Lung (tissue), 12 donors: ENCODE measurements around the gene UBR4. TPM values are rescaled to one million over a fixed set of nuclear protein-coding genes. Genes with fewer than 3 reads are reported as not detected.
"Not testable (repeated sequence)": the region's sequence is repeated elsewhere in the genome, so short reads cannot be mapped to it uniquely, and the experiment has no call there.

Source experiments
- ATAC-seq: fragments of 200-7000 bp; cut with Tn5 transposase; one replicate; pipeline ENCODE4 v1.9.1; 2020; ENCODE audit warnings: moderate number of reproducible peaks; ENCODE audit not compliant: insufficient read depth, low FRiP score
- DNase-seq, 3 donors: peaks; one replicate each; pipeline ENCODE4 v3.0.0-alpha.2; 2013 to 2017
- H3K27ac ChIP-seq, 2 donors: one replicate each; pipeline ENCODE4 v1.5.1; 2013; ENCODE audit warnings: mild to moderate bottlenecking in 2 of 2, moderate library complexity in 2 of 2, control low read depth in 1 of 2, inconsistent platforms in 1 of 2, low read depth in 1 of 2, low read length in 1 of 2
- H3K27me3 ChIP-seq, 3 donors: one replicate each; pipeline ENCODE4 v1.5.1; 2013; ENCODE audit warnings: low read length in 2 of 3; ENCODE audit not compliant: control insufficient read depth in 3 of 3, insufficient read depth in 3 of 3
- H3K36me3 ChIP-seq, 4 donors: one replicate each; pipeline ENCODE4 v1.5.1; 2013; ENCODE audit warnings: low read length in 4 of 4, mild to moderate bottlenecking in 1 of 4, moderate library complexity in 1 of 4; ENCODE audit not compliant: control insufficient read depth in 4 of 4, insufficient read depth in 4 of 4
- H3K4me1 ChIP-seq, 5 donors: one replicate each; pipeline ENCODE4 v1.5.1; 2013; ENCODE audit warnings: low read length in 5 of 5, mild to moderate bottlenecking in 2 of 5, moderate library complexity in 1 of 5; ENCODE audit not compliant: control insufficient read depth in 5 of 5, insufficient read depth in 5 of 5
- H3K4me3 ChIP-seq: one replicate; pipeline ENCODE4 v1.5.1; 2013; ENCODE audit warnings: mild to moderate bottlenecking, control low read depth, moderate library complexity
- H3K9ac ChIP-seq, 2 donors: one replicate each; pipeline ENCODE4 v1.5.1; 2013; ENCODE audit warnings: low read length in 2 of 2, control low read depth in 1 of 2; ENCODE audit not compliant: insufficient read depth in 1 of 2
- H3K9me3 ChIP-seq, 4 donors: one replicate each; pipeline ENCODE4 v1.5.1; 2013; ENCODE audit warnings: low read length in 3 of 4, mild to moderate bottlenecking in 1 of 4, moderate library complexity in 1 of 4; ENCODE audit not compliant: control insufficient read depth in 4 of 4, insufficient read depth in 3 of 4
- CTCF ChIP-seq: IDR thresholded peaks from 2 replicates; pipeline ENCODE4 v1.5.1; 2012; ENCODE audit warnings: mild to moderate bottlenecking; ENCODE audit errors: control extremely low read depth, extremely low read depth
- WGBS, 2 donors: extraction: QIAGEN DNeasy Blood & Tissue Kit; methylation state at CpG; one replicate each; pipeline ENCODE4 v1.1.7; 2013; 5-methylcytosine and 5-hydroxymethylcytosine counted together
- polyA plus RNA-seq, 2 donors: library from polyadenylated mRNA; stranded (reverse); fragments of 200-250 nt; gene quantifications; one replicate each; pipeline ENCODE4 v1.2.1, GENCODE V29; 2013
- total RNA-seq, 2 donors: library from RNA; depleted of rRNA in 1 of 2; stranded (reverse); fragments of >200 nt in 1 of 2; gene quantifications; one replicate each; pipeline ENCODE4 v1.2.1, GENCODE V29; 2014 to 2021
- donor health status: control.
- donor health status: control.
- donor health status: Bipolar disorder and iron deficiency.
- donor health status: healthy.
- donor health status: DM: yes; HTN: yes; CAD: no.

UBR4 gene
- total and polyA plus RNA-seq, 4 donors: 90.8 to 128 (median 113) TPM

DNA sequence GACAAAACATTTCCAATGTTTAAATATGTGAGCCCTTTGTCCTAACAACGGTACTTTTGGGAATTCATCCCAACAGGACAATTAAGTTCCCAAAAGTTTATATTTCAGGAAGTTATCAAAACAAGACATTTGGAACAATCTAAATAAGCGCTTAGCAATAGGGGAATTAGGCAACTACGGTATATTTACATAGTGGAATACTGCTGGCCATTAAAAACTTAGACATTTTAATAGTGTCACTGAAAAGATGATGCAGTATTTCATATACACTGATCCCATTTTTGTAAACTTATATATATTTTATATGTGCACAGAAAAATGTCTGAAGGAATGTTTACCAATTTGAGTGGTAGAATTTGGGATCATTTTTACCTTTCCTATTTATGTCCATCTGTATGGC is 20.8 kb downstream of the UBR4 start:
- TF ChIP-seq CTCF: no peak
- 74 to 76% methylated on average over 3 of the region's 3 CpGs for WGBS, 2 donors
- Histone ChIP-seq H3K27me3 (no peaks in the 10 kb centered on the region), H3K4me3 (no peak overlapping the region), H3K9ac (no peak overlapping the region), H3K36me3 (peaks cover 39 to 61% (median 50%) of the 10 kb centered on the region in 4 donors), H3K4me1 (no peaks in the 10 kb centered on the region), H3K27ac (no peak overlapping the region), H3K9me3 (no peaks in the 10 kb centered on the region)
- DNase-seq (peak in 1 of 3 donors; percentile 9), ATAC-seq (no peak)

DNA sequence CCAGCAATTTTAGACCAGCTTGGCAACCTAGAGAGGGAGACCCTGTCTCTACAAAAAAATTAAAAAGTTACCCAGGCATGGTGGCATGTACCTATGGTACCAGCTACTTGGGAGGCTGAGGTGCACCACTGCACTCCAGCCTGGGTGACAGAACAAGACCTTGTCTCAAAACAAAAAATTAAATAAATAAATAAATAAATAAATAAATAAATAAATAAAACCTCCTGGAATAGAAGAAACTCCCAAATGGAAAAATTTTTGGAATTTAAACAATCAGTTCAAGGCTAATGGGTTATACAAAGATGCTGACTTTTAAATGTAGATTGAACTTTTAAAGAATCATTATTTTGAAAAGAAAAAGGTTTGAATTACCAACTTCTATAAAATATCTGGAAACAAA is 22.2 kb downstream of the UBR4 start:
- DNase-seq (no peak), ATAC-seq (no peak)
- Histone ChIP-seq H3K9me3 (no peaks in the 10 kb centered on the region), H3K36me3 (peaks cover 37 to 56% (median 45%) of the 10 kb centered on the region in 4 donors), H3K9ac (no peak overlapping the region), H3K4me1 (no peaks in the 10 kb centered on the region), H3K27me3 (no peaks in the 10 kb centered on the region), H3K4me3 (no peak overlapping the region), H3K27ac (no peak overlapping the region)
- TF ChIP-seq CTCF: no peak

- Histone ChIP-seq H3K27ac (no peak overlapping the region), H3K4me3 (no peak overlapping the region), H3K9me3 (no peaks in the 10 kb centered on the region), H3K4me1 (no peaks in the 10 kb centered on the region), H3K36me3 (peaks cover 36 to 49% (median 44%) of the 10 kb centered on the region in 4 donors), H3K27me3 (no peaks in the 10 kb centered on the region), H3K9ac (no peak overlapping the region)
- DNase-seq: no peak
- TF ChIP-seq CTCF: no peak
- ATAC-seq: no peak
- WGBS, 2 donors: 89 to 92% methylated on average over 2 of the region's 2 CpGs
These were observed 24.1 kb downstream of the UBR4 start for GRCh38 chr1:19186001-19186400.

DNA sequence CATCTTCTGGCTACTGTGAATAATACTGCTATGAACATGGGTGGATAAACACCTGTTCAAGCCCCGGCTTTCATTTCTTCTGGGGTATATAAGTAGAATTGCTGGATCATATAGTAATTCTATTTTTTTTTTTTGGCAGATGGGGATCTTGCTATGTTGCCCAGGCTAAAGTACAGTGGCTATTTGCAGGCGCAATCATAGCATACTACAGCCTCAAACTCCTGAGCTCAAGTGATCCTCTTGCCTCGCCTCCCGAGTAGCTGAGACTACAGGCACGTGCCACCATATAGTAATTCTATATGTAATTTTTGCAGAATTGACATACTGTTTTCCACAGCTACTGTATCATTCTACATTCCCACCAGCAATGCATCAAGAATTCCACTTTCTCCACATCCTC is 27.8 kb downstream of the UBR4 start:
- TF ChIP-seq CTCF: no peak
- Histone ChIP-seq H3K4me1 (no peaks in the 10 kb centered on the region), H3K4me3 (no peak overlapping the region), H3K9me3 (no peaks in the 10 kb centered on the region), H3K9ac (no peak overlapping the region), H3K27me3 (no peaks in the 10 kb centered on the region), H3K27ac (no peak overlapping the region), H3K36me3 (peaks cover 39 to 52% (median 46%) of the 10 kb centered on the region in 4 donors)
- ATAC-seq (no peak), DNase-seq (no peak)
- WGBS, 2 donors: 96 to 99% methylated on average over 5 of the region's 5 CpGs

DNA sequence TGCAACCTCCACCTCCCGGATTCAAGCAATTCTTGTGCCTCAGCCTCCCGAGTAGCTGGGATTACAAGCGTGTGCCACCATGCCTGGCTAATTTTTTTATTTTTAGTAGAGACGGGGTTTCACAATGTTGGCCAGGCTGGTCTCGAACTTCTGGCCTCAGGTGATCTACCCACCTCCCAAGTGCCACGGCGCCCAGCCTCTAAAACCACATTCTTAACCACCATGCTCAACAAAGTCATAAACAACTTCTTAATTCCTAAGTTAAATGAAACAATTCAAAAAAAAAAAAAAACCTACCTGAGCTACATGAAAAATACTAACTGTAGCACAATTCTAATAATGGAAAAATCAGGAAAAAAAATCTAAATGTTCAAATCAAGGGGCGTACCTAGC is 29.8 kb downstream of the UBR4 start:
- not testable (repeated sequence) for H3K4me3 ChIP-seq, H3K4me1 ChIP-seq, H3K9ac ChIP-seq, H3K27me3 ChIP-seq, ATAC-seq, H3K27ac ChIP-seq, H3K9me3 ChIP-seq, DNase-seq
- WGBS, 2 donors: 54 to 82% methylated on average over 8 of the region's 8 CpGs
- peaks cover 33 to 54% (median 44%) of the 10 kb centered on the region in 4 donors for H3K36me3 ChIP-seq
